ENCODE data around the gene C3orf52.

C3orf52 gene

DNA sequence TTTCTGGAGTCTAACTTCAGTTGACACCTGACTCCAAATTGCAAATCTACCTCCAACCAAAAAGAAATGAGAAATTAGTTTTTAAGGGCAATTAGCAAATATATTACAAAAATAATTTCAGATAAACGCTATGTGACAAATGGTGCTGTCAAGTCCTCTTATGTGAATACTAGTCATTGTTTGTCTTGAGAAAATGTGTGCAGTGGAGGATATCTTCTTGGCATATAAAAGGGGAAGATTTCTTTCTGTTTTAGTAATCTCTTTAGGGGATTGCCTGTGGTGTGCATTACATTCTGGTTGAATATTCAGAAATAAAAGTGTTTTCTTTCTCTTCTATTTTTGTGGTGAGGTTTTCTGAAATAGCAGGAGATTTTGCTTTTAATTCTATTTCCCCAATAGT, 49.9 kb downstream of the C3orf52 start:
- TF ChIP-seq, protein P1, sequence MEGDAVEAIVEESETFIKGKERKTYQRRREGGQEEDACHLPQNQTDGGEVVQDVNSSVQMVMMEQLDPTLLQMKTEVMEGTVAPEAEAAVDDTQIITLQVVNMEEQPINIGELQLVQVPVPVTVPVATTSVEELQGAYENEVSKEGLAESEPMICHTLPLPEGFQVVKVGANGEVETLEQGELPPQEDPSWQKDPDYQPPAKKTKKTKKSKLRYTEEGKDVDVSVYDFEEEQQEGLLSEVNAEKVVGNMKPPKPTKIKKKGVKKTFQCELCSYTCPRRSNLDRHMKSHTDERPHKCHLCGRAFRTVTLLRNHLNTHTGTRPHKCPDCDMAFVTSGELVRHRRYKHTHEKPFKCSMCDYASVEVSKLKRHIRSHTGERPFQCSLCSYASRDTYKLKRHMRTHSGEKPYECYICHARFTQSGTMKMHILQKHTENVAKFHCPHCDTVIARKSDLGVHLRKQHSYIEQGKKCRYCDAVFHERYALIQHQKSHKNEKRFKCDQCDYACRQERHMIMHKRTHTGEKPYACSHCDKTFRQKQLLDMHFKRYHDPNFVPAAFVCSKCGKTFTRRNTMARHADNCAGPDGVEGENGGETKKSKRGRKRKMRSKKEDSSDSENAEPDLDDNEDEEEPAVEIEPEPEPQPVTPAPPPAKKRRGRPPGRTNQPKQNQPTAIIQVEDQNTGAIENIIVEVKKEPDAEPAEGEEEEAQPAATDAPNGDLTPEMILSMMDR (conservative IDR thresholded peaks at IDR 0.05; ENCODE audit: control insufficient read depth, insufficient read depth, low read depth, low read length): no peak
- H3K4me3 ChIP-seq (ENCODE audit: control insufficient read depth, low read depth, low read length): no peak overlapping the region
- DNase-seq (ENCODE audit: low read depth): no peak

DNA sequence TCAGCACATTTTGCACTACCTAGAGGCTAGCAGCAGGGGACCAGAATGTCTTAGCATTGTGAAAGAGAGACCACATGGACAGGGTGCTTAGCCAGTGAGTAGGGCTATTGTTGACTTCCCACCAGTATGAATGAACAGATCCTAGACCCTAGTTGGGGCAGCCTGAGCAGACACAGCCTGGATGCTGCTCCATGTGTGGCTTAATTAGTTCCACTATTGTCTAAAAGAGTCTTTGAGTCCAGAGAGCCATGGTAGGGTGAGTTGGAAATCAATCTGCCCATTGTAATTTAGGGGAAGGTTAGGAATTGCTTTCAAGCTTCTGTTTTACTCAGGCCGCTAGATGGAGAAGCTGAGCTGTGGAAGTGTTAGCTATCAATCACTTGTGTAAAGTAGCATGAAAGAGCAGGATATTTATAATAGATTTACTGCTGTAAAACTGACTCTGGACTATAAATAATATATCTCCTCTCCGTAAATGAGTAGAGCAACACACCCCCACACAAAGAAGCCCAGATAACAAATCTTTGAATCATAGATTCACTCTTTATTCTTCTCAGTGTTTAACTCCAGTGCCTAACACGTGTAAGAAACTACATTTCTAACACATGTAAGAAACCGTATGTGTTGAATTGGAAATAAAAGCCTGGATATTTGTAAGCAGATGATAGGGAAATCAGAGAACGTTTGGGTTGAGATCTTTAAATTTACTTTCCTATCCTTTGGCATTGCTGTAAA, 50.9 kb downstream of the C3orf52 start:
- no peak overlapping the region for H3K4me3 ChIP-seq (ENCODE audit: control insufficient read depth, low read depth, low read length)
- peak; percentile 25 for DNase-seq (ENCODE audit: low read depth)
- TF ChIP-seq, protein P1 (conservative IDR thresholded peaks at IDR 0.05; ENCODE audit: control insufficient read depth, insufficient read depth, low read depth, low read length): peak; percentile 49

DNA sequence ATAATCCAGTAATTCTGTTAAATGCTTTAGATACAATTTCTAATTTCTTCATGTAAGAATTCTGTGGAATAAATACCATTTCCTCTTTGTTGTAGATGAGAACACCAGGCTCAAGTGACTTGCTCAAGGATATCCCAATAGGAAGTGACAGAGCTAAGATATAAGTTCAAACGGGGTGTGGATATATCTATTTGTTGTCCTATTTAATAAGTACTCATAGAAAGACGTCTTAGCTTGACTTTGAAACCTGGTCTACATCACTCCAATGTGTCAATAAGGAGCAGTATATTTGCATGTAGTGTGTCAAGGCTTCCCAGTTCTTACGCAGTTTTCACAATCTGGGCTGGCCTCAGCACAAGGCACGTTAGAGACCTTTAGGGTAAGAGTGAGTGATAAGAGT, 51.6 kb downstream of the C3orf52 start:
- no peak for DNase-seq (ENCODE audit: low read depth)
- TF ChIP-seq, protein P1 (conservative IDR thresholded peaks at IDR 0.05; ENCODE audit: control insufficient read depth, insufficient read depth, low read depth, low read length): no peak
- no peak overlapping the region for H3K4me3 ChIP-seq (ENCODE audit: control insufficient read depth, low read depth, low read length)

DNA sequence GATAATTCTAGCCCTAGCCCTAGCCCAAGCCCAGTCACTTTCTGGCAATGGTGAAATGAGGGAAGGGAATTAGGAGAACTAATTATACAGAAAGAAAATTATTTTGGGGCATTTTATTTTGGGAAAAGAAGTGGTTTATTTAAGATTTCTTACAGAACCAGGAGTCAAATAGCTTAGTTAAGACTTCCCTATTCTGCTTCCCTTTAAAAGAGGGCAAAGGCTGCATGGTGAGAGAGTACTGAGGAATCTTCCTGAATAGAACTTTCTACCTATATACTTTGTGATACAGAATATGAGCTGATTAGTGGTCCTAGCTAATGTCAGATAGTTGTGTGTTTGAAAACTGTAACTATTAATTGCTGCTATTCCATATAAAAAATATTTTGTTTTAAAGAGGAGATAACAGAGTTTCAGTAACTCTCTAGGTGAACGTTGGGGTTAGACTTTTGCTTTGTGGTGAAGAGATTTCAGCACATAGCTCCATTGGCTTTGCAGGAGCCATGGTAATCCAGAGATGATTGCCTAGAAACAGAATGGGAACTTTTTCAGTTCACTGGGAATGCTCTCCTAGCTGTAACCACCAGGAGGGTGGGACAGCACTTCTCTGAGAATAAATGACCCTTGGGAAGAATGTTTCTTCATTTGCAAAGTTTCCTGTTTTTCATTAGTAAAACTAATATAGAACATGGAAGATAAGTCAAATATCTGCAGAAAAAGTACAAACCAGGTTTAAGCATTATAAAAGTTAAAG, 52.2 kb downstream of the C3orf52 start:
- H3K4me3 ChIP-seq (ENCODE audit: control insufficient read depth, low read depth, low read length): no peak overlapping the region
- TF ChIP-seq, protein P1 (conservative IDR thresholded peaks at IDR 0.05; ENCODE audit: control insufficient read depth, insufficient read depth, low read depth, low read length): no peak
- DNase-seq (ENCODE audit: low read depth): no peak

DNA sequence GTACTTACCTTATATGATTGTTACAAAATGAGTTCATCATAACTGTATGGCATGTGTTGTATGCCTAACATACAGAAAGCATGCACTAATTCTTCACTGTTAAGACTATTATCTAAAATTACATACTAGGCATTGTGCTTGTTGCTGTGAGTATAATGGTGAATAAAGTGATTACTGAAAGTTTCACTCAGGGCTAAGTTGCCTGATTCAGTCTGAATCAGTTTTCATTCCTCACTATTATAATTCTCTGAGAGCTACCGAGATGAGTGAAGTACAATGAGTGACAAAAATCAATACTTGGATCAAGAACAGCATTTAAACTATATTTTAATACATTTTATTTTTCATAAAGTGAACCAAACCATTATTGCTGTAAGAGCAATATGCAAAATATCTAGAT, 54.4 kb downstream of the C3orf52 start:
- DNase-seq (ENCODE audit: low read depth): no peak
- H3K4me3 ChIP-seq (ENCODE audit: control insufficient read depth, low read depth, low read length): no peak overlapping the region
- TF ChIP-seq, protein P1 (conservative IDR thresholded peaks at IDR 0.05; ENCODE audit: control insufficient read depth, insufficient read depth, low read depth, low read length): no peak

DNA sequence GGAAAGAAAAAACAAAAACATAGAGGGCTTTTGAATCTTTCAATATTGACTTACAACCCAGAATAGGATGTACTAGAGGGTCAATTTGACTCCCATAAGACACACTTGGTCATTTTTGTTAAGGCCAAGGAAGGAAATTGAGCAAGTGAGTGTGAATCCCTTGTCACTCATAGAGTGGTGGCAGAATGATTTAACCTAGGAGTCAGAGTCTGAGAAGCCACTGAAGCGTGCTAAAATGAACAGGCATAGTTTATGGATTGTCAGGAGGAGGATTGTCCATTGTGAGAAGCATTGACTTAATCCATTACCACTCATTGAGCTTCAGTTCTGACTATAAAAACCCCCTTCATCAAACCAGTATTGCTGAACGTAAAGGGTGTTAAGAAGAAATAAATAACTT, 55.1 kb downstream of the C3orf52 start:
- TF ChIP-seq, protein P1 (conservative IDR thresholded peaks at IDR 0.05; ENCODE audit: control insufficient read depth, insufficient read depth, low read depth, low read length): no peak
- no peak for DNase-seq (ENCODE audit: low read depth)
- H3K4me3 ChIP-seq (ENCODE audit: control insufficient read depth, low read depth, low read length): no peak overlapping the region

Data from fibroblast of mammary gland (primary cell).